Stimulated activated CD4-positive, alpha-beta T cell treated with anti-CD3 and anti-CD28 coated beads, TNF-alpha, amount 100 ng/mL, for 48 hours (primary cell): Measurements from ENCODE around the gene MAML3.

Source experiments
- DNase-seq, 3 donors: peaks; one replicate each; pipeline ENCODE4 v3.0.0-alpha.2; 2020; ENCODE audit warnings: low read depth in 3 of 3

MAML3 gene

GRCh38 chr4:139786494-139787354, 367.3 kb downstream of the MAML3 start:
- no peak for DNase-seq

GRCh38 chr4:139785356-139785755, 368.6 kb downstream of the MAML3 start:
- no peak for DNase-seq

- no peak for DNase-seq
These were observed 370.1 kb downstream of the MAML3 start for GRCh38 chr4:139783741-139784484.

GRCh38 chr4:139782926-139783522, 371.0 kb downstream of the MAML3 start:
- DNase-seq: no peak

- DNase-seq: no peak
These were observed 372.9 kb downstream of the MAML3 start for GRCh38 chr4:139781066-139781465.

GRCh38 chr4:139779691-139780090, 374.3 kb downstream of the MAML3 start:
- DNase-seq: no peak

GRCh38 chr4:139777757-139778156, 376.2 kb downstream of the MAML3 start:
- DNase-seq: no peak

GRCh38 chr4:139776235-139776634, 377.7 kb downstream of the MAML3 start:
- no peak for DNase-seq

GRCh38 chr4:139774759-139775487, 379.1 kb downstream of the MAML3 start:
- no peak for DNase-seq

GRCh38 chr4:139773560-139774318, 380.2 kb downstream of the MAML3 start:
- DNase-seq: no peak

GRCh38 chr4:139770361-139770760, 383.6 kb downstream of the MAML3 start:
- no peak for DNase-seq

GRCh38 chr4:139769364-139769763, 384.6 kb downstream of the MAML3 start:
- no peak for DNase-seq

- DNase-seq: no peak
These were observed 385.1 kb downstream of the MAML3 start for GRCh38 chr4:139768896-139769295.

- no peak for DNase-seq
These were observed 385.6 kb downstream of the MAML3 start for GRCh38 chr4:139768366-139768765.

- no peak for DNase-seq
These were observed 386.4 kb downstream of the MAML3 start for GRCh38 chr4:139767585-139767984.

GRCh38 chr4:139767168-139767567, 386.8 kb downstream of the MAML3 start:
- DNase-seq: no peak

- DNase-seq: no peak
These were observed 389.2 kb downstream of the MAML3 start for GRCh38 chr4:139764686-139765310.

- no peak for DNase-seq
These were observed 389.8 kb downstream of the MAML3 start for GRCh38 chr4:139764182-139764581.

GRCh38 chr4:139763672-139764071, 390.3 kb downstream of the MAML3 start:
- no peak for DNase-seq

- DNase-seq: no peak
These were observed 390.8 kb downstream of the MAML3 start for GRCh38 chr4:139763205-139763604.

GRCh38 chr4:139762720-139763119, 391.3 kb downstream of the MAML3 start:
- DNase-seq: no peak
